ENCODE data around the gene AMPD2.

Gene AMPD2

DNA sequence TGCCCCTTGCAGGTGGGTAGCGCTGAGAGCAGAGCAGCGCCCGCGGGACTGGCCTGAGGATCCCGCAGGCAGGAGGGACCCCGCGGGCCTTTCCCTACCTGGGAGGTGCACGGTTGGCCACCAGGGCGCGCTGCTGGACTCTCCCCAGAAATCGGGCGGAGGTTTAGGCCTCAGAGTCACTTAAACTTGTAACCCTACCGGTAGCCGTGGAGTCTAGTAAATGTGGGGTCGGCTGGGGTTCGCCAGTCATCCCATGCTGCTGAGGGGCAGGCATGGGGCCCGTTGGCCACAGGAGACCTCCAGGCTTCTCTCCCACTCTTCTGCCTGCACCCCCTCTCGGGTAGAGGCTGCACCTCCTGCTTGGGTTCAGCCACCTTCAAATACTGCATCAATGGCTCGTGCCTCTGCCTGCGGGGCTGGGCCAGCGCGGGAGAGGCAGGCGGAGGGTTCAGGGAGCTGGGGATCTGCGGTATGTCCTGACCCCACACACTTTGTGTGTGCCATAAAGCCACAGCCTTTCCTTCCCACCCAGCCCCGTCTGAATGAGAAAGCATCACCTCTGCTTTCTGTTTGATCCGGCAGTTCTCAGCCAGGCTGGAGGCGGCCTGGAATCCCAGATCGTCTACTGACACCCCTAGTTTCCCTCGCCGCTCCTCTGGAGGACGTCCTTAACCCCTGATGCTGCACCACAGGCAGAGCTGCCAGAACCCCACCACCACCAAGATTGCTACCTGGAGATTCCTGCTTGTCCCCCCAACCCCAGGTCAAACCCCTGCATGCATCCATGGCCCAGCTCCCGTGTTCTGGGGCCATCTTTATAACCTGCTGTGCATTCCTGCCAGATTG is 24.0 kb downstream of the AMPD2 start:
- TF ChIP-seq, protein P1, sequence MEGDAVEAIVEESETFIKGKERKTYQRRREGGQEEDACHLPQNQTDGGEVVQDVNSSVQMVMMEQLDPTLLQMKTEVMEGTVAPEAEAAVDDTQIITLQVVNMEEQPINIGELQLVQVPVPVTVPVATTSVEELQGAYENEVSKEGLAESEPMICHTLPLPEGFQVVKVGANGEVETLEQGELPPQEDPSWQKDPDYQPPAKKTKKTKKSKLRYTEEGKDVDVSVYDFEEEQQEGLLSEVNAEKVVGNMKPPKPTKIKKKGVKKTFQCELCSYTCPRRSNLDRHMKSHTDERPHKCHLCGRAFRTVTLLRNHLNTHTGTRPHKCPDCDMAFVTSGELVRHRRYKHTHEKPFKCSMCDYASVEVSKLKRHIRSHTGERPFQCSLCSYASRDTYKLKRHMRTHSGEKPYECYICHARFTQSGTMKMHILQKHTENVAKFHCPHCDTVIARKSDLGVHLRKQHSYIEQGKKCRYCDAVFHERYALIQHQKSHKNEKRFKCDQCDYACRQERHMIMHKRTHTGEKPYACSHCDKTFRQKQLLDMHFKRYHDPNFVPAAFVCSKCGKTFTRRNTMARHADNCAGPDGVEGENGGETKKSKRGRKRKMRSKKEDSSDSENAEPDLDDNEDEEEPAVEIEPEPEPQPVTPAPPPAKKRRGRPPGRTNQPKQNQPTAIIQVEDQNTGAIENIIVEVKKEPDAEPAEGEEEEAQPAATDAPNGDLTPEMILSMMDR (conservative IDR thresholded peaks at IDR 0.05; ENCODE audit: low read depth, low read length) = peak; percentile 88
- DNase-seq (ENCODE audit: low read depth) = peak; percentile 75
- no peak overlapping the region for H3K4me3 ChIP-seq (ENCODE audit: low read depth, low read length)

DNA sequence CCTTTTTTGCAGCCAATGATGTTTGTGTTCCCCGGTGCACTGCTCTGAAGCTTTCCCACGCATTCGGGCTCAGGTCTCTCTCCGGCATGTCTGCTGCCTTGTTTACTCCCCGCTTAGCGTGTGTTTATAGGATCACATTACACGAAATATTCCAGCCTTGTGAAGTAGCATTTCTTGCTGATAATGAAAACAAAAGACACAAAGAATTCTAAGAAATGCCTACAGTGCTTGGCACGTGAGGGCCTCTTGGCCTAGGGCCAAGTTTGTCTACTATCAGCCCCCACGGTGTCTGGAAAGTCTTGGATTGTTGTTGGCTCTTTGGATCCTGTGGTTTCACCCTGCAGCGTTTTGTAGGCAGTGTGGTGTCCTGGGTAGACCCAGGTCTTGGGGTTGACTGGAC is 25.0 kb downstream of the AMPD2 start:
- TF ChIP-seq, protein P1 (conservative IDR thresholded peaks at IDR 0.05; ENCODE audit: low read depth, low read length) = no peak
- H3K4me3 ChIP-seq (ENCODE audit: low read depth, low read length) = no peak overlapping the region
- no peak for DNase-seq (ENCODE audit: low read depth)

DNA sequence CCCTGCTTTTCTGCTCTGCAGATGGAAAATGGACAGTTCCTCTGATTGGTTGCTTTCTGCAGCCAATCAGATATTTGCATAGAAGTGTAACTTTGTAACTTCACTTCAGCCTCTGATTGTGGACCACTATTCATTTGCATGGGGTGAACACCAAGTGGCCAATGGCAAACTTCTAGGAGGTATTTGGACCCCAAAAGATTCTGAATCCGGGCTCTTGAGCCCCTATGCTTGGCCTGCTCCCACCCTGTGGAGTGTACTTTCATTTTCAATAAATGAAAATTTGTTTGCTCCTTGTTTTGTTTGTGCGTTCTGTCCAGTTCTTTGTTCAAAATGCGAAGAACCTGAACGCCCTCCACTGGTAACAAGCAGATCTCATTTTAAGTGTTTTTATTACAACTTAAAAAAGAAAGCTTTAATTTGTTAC is 29.9 kb downstream of the AMPD2 start:
- peak; percentile 78 for DNase-seq (ENCODE audit: low read depth)
- H3K4me3 ChIP-seq (ENCODE audit: low read depth, low read length) = peak overlapping the region; percentile 53
- TF ChIP-seq, protein P1 (conservative IDR thresholded peaks at IDR 0.05; ENCODE audit: low read depth, low read length) = peak; percentile 64

DNA sequence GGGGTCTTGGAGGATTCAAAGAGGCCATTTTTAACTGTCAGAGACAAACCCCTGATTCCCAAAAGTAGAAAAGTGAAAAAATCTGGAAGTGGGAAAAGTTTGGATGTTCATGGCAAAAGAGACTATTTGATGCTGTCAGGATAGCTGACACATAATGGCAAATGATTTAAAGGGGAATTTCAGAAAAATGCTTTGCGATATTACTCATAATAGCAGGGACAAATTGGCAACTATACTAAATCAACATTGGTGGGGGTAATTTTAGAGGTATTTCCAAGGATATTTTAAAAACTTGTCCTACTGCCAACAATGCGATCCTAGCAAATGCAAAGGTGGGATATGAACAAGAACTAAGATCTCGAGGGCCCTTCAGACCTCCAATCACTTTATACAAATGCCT is 31.0 kb downstream of the AMPD2 start:
- TF ChIP-seq, protein P1 (conservative IDR thresholded peaks at IDR 0.05; ENCODE audit: low read depth, low read length) = no peak
- DNase-seq (ENCODE audit: low read depth) = no peak
- H3K4me3 ChIP-seq (ENCODE audit: low read depth, low read length) = no peak overlapping the region

DNA sequence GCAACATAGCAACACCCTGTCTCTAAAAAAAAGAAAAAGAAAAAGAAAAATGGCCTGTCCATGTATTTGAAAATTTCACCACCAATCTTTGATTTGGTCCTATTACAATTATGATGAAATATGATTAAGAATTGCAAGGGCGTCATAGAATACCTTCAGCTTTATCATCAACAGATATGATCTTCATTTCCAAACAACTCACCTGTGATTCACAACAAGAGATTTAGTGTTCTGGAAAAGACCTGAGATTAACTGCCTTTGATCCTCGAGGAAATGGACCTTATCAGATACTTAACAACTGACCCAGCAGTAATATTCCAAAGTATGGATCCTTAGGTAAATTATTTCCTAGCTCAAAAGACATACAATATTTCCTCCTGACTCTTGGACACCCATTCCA is 32.8 kb downstream of the AMPD2 start:
- DNase-seq (ENCODE audit: low read depth) = no peak
- TF ChIP-seq, protein P1 (conservative IDR thresholded peaks at IDR 0.05; ENCODE audit: low read depth, low read length) = no peak
- no peak overlapping the region for H3K4me3 ChIP-seq (ENCODE audit: low read depth, low read length)

DNA sequence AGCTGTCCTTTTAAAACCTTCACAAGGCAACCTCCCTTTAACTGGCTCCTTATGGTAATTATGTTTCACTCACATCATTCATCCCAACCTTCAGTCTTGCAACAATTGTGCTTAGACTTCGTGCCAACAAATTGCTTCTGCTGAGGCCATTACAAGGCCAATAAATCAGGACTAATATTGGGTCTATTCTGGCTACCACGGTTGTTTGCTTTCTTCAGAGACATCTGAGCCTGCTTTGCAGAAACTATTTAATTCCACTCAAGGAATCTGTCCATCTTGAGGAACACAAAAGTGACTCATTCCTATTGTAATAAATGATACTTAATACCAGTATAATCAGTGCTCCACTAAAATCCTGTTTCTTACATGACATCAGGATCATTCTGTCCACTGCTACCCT is 33.7 kb downstream of the AMPD2 start:
- TF ChIP-seq, protein P1 (conservative IDR thresholded peaks at IDR 0.05; ENCODE audit: low read depth, low read length) = no peak
- H3K4me3 ChIP-seq (ENCODE audit: low read depth, low read length) = no peak overlapping the region

DNA sequence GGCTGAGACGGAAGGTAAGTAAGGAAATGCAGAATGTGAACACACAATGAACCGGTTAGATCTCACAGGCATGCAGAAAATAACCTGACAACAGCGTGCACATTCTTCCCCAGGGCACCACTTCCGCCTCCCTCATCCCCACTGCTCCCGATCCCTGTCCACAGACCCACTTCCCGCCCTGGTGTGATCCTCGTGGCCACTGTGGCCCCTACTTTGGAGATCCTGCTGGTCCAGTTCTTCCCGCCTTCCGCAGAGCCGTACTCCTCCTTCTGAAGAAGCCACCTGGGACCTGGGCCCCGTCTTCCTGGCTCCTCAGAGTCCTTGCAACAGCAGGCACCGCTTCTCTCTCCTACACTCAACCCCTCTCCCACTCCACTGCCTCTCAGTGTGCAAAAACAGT is 34.9 kb downstream of the AMPD2 start:
- DNase-seq (ENCODE audit: low read depth) = no peak
- H3K4me3 ChIP-seq (ENCODE audit: low read depth, low read length) = no peak overlapping the region
- TF ChIP-seq, protein P1 (conservative IDR thresholded peaks at IDR 0.05; ENCODE audit: low read depth, low read length) = no peak

More for the DNA sequence above, 33.7 kb downstream of the AMPD2 start:
- DNase-seq (ENCODE audit: low read depth) = no peak
